H1 (cell line): ENCODE results near the gene CAPN9. TPM values are rescaled to one million over a fixed set of nuclear protein-coding genes. Genes with fewer than 3 reads are reported as not detected.
A peak's percentile ranks its signal among the peaks of the same experiment; 100 is the strongest.

Source experiments
- ASH2L ChIP-seq: fragments of 200-600, 300-600 bp; sonication (generic); IDR thresholded peaks from one replicate; pipeline ENCODE4 v1.7.1; 2017; ENCODE audit warnings: low read length
- CHD1 ChIP-seq: IDR thresholded peaks from 2 replicates; pipeline ENCODE4 v1.6.1; 2012; ENCODE audit warnings: low read depth, low read length, improper control_type of control experiment
- EZH2 ChIP-seq: fragments of 200-600 bp; sonication (generic); IDR thresholded peaks from 2 replicates; pipeline ENCODE4 v1.7.1; 2012; ENCODE audit warnings: low read depth, mild to moderate bottlenecking, moderate library complexity, low read length, inconsistent platforms; ENCODE audit not compliant: severe bottlenecking
- MAFK ChIP-seq: IDR thresholded peaks from 2 replicates; pipeline ENCODE4 v1.6.1; 2012; ENCODE audit warnings: low read depth, mild to moderate bottlenecking, improper control_type of control experiment, low read length
- RAD21 ChIP-seq, 2 experiments: IDR thresholded peaks in 1 of 2; conservative IDR thresholded peaks in 1 of 2; 2 replicates each; pipeline ENCODE4 v1.6.1; 2011; ENCODE audit warnings: low read depth in 2 of 2, low read length in 2 of 2, improper control_type of control experiment in 1 of 2, inconsistent platforms in 1 of 2, mild to moderate bottlenecking in 1 of 2, moderate library complexity in 1 of 2
- TCF12 ChIP-seq: IDR thresholded peaks from 2 replicates; pipeline ENCODE4 v1.6.1; 2011; ENCODE audit warnings: low read depth, mild to moderate bottlenecking, low read length
- YY1 ChIP-seq: IDR thresholded peaks from 2 replicates; pipeline ENCODE4 v1.6.1; 2011; ENCODE audit warnings: low read depth, mild to moderate bottlenecking, low read length
- polyA plus RNA-seq, 7 experiments: library from polyadenylated mRNA; depleted of rRNA in 3 of 7; stranded (reverse) in 5 of 7; unstranded in 2 of 7; fragments of >200 nt in 5 of 7; fragments of 200-250 nt in 2 of 7; gene quantifications; 1 replicate in 5 of 7; 2 replicates in 1 of 7; 4 replicates in 1 of 7; pipeline versions ENCODE4 v1.2.1 to v1.2.3, GENCODE V29; 2011 to 2013; ENCODE audit warnings: missing spikeins in 2 of 7, mixed read lengths in 2 of 7
- total RNA-seq: library from RNA; stranded (reverse); fragmentation: NEBNext Ultra II Directional; extraction: Animal tissue kit (Norgen Biotek cat#: 25700); gene quantifications from 2 replicates; pipeline ENCODE4 v1.2.1, GENCODE V29; 2021
- TF ChIP-seq, protein P1 (sequence below): fragments of 300-600 bp; sonication (generic); IDR thresholded peaks from 2 replicates; pipeline ENCODE4 v1.7.1; 2012; ENCODE audit warnings: low read length, moderate library complexity, mild to moderate bottlenecking, inconsistent platforms; ENCODE audit not compliant: insufficient replicate concordance
- TF ChIP-seq, protein P2 (sequence below), 3 experiments: IDR thresholded peaks; 1 replicate in 2 of 3; 2 replicates in 1 of 3; pipeline versions ENCODE4 v1.5.1 to v1.6.1; 2011; ENCODE audit warnings: low read length in 3 of 3, mild to moderate bottlenecking in 3 of 3, inconsistent platforms in 2 of 3, low read depth in 1 of 3, moderate library complexity in 1 of 3; ENCODE audit not compliant: insufficient read depth in 1 of 3; ENCODE audit errors: control extremely low read depth in 1 of 3

The CAPN9 gene
- total and polyA plus RNA-seq, 2 of the 8 experiments (the other 6 are each of a cell fraction or from before 2014, with no cell fraction given) = 0.22 to 0.76 TPM

DNA sequence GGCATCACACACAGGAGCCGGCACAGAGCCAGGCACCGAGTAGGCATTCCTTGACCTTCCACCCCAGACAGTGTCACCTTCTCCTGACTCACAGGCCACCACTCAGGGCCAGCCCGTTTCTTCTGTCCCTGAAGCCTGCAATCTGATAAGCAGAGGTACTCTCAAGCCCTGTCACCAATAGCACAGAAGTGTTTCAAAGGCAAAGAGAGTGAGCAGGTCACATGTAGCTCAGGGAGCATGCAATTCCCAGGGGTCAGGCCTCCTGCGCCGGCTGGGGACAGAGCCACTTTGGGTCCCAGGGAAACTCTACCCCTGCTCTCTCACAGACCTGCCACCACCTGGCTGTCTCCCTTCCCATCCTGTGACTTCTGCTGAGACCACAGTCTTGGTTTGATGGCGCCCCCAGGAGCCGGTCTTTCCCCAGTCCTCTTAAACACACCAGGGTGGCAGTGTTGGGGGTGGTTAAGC, 13.2 kb downstream of the CAPN9 start (continued):
- TF ChIP-seq, protein P1, sequence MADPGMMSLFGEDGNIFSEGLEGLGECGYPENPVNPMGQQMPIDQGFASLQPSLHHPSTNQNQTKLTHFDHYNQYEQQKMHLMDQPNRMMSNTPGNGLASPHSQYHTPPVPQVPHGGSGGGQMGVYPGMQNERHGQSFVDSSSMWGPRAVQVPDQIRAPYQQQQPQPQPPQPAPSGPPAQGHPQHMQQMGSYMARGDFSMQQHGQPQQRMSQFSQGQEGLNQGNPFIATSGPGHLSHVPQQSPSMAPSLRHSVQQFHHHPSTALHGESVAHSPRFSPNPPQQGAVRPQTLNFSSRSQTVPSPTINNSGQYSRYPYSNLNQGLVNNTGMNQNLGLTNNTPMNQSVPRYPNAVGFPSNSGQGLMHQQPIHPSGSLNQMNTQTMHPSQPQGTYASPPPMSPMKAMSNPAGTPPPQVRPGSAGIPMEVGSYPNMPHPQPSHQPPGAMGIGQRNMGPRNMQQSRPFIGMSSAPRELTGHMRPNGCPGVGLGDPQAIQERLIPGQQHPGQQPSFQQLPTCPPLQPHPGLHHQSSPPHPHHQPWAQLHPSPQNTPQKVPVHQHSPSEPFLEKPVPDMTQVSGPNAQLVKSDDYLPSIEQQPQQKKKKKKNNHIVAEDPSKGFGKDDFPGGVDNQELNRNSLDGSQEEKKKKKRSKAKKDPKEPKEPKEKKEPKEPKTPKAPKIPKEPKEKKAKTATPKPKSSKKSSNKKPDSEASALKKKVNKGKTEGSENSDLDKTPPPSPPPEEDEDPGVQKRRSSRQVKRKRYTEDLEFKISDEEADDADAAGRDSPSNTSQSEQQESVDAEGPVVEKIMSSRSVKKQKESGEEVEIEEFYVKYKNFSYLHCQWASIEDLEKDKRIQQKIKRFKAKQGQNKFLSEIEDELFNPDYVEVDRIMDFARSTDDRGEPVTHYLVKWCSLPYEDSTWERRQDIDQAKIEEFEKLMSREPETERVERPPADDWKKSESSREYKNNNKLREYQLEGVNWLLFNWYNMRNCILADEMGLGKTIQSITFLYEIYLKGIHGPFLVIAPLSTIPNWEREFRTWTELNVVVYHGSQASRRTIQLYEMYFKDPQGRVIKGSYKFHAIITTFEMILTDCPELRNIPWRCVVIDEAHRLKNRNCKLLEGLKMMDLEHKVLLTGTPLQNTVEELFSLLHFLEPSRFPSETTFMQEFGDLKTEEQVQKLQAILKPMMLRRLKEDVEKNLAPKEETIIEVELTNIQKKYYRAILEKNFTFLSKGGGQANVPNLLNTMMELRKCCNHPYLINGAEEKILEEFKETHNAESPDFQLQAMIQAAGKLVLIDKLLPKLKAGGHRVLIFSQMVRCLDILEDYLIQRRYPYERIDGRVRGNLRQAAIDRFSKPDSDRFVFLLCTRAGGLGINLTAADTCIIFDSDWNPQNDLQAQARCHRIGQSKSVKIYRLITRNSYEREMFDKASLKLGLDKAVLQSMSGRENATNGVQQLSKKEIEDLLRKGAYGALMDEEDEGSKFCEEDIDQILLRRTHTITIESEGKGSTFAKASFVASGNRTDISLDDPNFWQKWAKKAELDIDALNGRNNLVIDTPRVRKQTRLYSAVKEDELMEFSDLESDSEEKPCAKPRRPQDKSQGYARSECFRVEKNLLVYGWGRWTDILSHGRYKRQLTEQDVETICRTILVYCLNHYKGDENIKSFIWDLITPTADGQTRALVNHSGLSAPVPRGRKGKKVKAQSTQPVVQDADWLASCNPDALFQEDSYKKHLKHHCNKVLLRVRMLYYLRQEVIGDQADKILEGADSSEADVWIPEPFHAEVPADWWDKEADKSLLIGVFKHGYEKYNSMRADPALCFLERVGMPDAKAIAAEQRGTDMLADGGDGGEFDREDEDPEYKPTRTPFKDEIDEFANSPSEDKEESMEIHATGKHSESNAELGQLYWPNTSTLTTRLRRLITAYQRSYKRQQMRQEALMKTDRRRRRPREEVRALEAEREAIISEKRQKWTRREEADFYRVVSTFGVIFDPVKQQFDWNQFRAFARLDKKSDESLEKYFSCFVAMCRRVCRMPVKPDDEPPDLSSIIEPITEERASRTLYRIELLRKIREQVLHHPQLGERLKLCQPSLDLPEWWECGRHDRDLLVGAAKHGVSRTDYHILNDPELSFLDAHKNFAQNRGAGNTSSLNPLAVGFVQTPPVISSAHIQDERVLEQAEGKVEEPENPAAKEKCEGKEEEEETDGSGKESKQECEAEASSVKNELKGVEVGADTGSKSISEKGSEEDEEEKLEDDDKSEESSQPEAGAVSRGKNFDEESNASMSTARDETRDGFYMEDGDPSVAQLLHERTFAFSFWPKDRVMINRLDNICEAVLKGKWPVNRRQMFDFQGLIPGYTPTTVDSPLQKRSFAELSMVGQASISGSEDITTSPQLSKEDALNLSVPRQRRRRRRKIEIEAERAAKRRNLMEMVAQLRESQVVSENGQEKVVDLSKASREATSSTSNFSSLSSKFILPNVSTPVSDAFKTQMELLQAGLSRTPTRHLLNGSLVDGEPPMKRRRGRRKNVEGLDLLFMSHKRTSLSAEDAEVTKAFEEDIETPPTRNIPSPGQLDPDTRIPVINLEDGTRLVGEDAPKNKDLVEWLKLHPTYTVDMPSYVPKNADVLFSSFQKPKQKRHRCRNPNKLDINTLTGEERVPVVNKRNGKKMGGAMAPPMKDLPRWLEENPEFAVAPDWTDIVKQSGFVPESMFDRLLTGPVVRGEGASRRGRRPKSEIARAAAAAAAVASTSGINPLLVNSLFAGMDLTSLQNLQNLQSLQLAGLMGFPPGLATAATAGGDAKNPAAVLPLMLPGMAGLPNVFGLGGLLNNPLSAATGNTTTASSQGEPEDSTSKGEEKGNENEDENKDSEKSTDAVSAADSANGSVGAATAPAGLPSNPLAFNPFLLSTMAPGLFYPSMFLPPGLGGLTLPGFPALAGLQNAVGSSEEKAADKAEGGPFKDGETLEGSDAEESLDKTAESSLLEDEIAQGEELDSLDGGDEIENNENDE = no peak
- TF ChIP-seq RAD21 (IDR thresholded peaks at IDR 0.05 in 1 of 2, conservative IDR thresholded peaks at IDR 0.05 in 1 of 2; ENCODE audit: low read depth in 2 of 2, low read length in 2 of 2) = peak; percentile 67 to 74
- no peak for TF ChIP-seq EZH2
- no peak for TF ChIP-seq CHD1
- TF ChIP-seq TCF12 = no peak
- no peak for TF ChIP-seq YY1
- no peak for TF ChIP-seq MAFK
- TF ChIP-seq, protein P2, sequence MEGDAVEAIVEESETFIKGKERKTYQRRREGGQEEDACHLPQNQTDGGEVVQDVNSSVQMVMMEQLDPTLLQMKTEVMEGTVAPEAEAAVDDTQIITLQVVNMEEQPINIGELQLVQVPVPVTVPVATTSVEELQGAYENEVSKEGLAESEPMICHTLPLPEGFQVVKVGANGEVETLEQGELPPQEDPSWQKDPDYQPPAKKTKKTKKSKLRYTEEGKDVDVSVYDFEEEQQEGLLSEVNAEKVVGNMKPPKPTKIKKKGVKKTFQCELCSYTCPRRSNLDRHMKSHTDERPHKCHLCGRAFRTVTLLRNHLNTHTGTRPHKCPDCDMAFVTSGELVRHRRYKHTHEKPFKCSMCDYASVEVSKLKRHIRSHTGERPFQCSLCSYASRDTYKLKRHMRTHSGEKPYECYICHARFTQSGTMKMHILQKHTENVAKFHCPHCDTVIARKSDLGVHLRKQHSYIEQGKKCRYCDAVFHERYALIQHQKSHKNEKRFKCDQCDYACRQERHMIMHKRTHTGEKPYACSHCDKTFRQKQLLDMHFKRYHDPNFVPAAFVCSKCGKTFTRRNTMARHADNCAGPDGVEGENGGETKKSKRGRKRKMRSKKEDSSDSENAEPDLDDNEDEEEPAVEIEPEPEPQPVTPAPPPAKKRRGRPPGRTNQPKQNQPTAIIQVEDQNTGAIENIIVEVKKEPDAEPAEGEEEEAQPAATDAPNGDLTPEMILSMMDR (IDR thresholded peaks at IDR 0.05; ENCODE audit: control extremely low read depth in 1 of 3, insufficient read depth in 1 of 3, low read depth in 1 of 3, low read length in 3 of 3) = peak; percentile 20 to 55 (median 39)
- no peak for TF ChIP-seq ASH2L
